Activated B cell treated with CpG ODN at 0.5 μM for 24 hours (primary cell): ENCODE results near the gene PTPRN. TPM values are rescaled to one million over a fixed set of nuclear protein-coding genes. Genes with fewer than 3 reads are reported as not detected.

Experiments
- ATAC-seq: fragments of 200-7000 bp; cut with Tn5 transposase; one replicate; pipeline ENCODE4 v1.10.0; 2021; ENCODE audit warnings: low read depth, mild to moderate bottlenecking, moderate library complexity
- CTCF ChIA-PET: fragments of 350-600 bp; sonication (Branson Sonifier 250); formaldehyde crosslinking; loops from one replicate; lab custom pipeline; 2021; ENCODE audit warnings: antibody characterized with exemption; lab: Charles Lee
- POLR2A ChIA-PET: fragments of 350-600 bp; sonication (Branson Sonifier 250); formaldehyde crosslinking; loops from one replicate; lab custom pipeline; 2021; ENCODE audit warnings: antibody characterized with exemption; lab: Charles Lee
- DNase-seq: peaks from one replicate; pipeline ENCODE4 v3.0.0; 2022
- H3K27ac Mint-ChIP-seq: one replicate; pipeline ENCODE4 v1.8.0; 2020; ENCODE audit warnings: mixed read lengths
- H3K27me3 Mint-ChIP-seq: one replicate; pipeline ENCODE4 v1.8.0; 2021; ENCODE audit warnings: mixed read lengths
- H3K36me3 Mint-ChIP-seq: one replicate; pipeline ENCODE4 v1.8.0; 2021; ENCODE audit warnings: low read depth, mixed read lengths
- H3K4me1 Mint-ChIP-seq: one replicate; pipeline ENCODE4 v1.8.0; 2021; ENCODE audit warnings: mixed read lengths
- H3K4me3 Mint-ChIP-seq: one replicate; pipeline ENCODE4 v1.8.0; 2020; ENCODE audit warnings: mild to moderate bottlenecking, mixed read lengths
- H3K9me3 Mint-ChIP-seq: one replicate; pipeline ENCODE4 v1.8.0; 2020; ENCODE audit warnings: mixed read lengths
- CTCF ChIP-seq: fragments of 200-600 bp; IDR thresholded peaks from one replicate; pipeline ENCODE4 v1.8.0; 2022; ENCODE audit warnings: antibody characterized with exemption, mild to moderate bottlenecking
- intact Hi-C: fragments of 100-400 bp; cut with micrococcal nuclease; formaldehyde crosslinking; loops from one replicate; pipeline ENCODE4 v1.15.1; 2024
- total RNA-seq: library from RNA; stranded (reverse); gene quantifications from 2 replicates; pipeline ENCODE4 v1.2.3, GENCODE V29; 2022

PTPRN gene
- total RNA-seq, 1 donor from 2014 or later = not detected

DNA sequence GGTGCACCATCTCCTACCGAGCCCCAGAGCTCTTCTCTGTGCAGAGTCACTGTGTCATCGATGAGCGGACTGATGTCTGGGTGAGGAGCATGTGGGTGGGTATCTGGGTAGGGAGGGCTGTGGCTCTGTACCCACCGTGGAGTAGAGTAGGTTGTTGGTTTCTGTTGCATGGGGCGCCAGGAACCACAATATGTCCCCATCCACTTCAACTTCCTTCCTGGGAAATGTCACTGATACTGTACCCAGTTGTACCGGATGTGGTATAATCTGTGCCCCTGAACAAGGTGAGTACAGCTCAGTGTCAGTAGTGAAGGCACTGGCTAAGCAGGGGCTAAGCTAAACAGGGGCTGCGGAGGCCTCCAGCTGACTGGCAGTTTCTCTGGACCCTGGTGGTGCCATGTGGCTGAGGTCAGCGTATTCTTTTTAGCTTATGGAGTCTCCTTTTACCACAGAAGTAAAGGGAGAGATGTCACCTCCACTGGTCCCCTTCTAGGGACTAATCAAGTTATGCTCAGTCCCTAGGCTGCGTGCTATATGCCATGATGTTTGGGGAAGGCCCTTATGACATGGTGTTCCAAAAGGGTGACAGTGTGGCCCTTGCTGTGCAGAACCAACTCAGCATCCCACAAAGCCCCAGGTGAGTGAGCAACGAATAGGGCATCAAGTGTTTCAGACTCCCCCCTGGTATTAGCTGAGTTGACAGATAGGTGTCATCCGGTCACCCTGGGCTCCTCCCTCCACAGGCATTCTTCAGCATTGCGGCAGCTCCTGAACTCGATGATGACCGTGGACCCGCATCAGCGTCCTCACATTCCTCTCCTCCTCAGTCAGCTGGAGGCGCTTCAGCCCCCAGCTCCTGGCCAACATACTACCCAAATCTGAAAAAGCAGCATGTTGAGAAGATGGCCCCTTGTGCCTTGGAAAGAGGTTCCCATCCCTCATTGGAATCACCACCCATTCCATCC, 61.2 kb downstream of the PTPRN start:
- ATAC-seq (peak; percentile 30), DNase-seq (no peak)
- TF ChIP-seq CTCF = no peak
- H3K27me3 Mint-ChIP-seq = no peaks in the 10 kb centered on the region
- peak overlapping the region; percentile 98 for H3K27ac Mint-ChIP-seq
- POLR2A ChIA-PET = interaction anchor here (0.5 to 12.0 kb wide), 16 partner anchors 10 to 950 kb away, joined by 3 to 287 read pairs (median 10); partner anchors contain the start of genes ABCB6, ANKZF1, ATG9A and CNPPD1
- H3K36me3 Mint-ChIP-seq = peaks cover 50% of the 10 kb centered on the region
- peaks cover 83% of the 10 kb centered on the region for H3K4me1 Mint-ChIP-seq
- intact Hi-C loops = no loop called here
- H3K4me3 Mint-ChIP-seq = peak overlapping the region; percentile 70
- no peaks in the 10 kb centered on the region for H3K9me3 Mint-ChIP-seq
- CTCF ChIA-PET = interaction anchor here (0.7 to 5.2 kb wide), 4 partner anchors 27 to 88 kb away, joined by 3 to 35 read pairs (median 17); partner anchors contain the start of gene DNAJB2

DNA sequence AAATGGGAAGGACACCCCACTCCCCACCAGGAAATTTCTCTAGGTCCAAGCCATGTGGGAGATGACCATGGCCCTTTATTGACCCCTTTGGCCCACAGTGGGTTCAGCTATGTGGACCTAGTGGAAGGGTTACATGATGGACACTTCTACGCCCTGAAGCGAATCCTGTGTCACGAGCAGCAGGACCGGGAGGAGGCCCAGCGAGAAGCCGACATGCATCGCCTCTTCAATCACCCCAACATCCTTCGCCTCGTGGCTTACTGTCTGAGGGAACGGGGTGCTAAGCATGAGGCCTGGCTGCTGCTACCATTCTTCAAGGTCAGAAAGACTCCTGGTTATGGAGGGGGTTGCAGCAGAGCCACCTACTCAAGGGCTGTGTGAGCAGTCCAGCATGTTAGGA, 62.6 kb downstream of the PTPRN start:
- CTCF ChIA-PET = interaction anchor here (1.9 to 3.9 kb wide), 2 partner anchors 8 to 48 kb away, joined by 13 to 27 read pairs; partner anchors contain the start of gene TUBA4A
- H3K9me3 Mint-ChIP-seq = no peaks in the 10 kb centered on the region
- intact Hi-C loops = no loop called here

GRCh38 chr2:219245899-219246230, 63.3 kb downstream of the PTPRN start:
- Mint-ChIP-seq H3K36me3 (peaks cover 33% of the 10 kb centered on the region), H3K4me1 (peaks cover 62% of the 10 kb centered on the region), H3K4me3 (peak overlapping the region; percentile 90), H3K9me3 (no peaks in the 10 kb centered on the region), H3K27me3 (no peaks in the 10 kb centered on the region), H3K27ac (peak overlapping the region; percentile 98)
- no peak for TF ChIP-seq CTCF
- ATAC-seq = no peak
- POLR2A ChIA-PET = interaction anchor here (1.4 to 12.0 kb wide), 10 partner anchors 8 to 350 kb away, joined by 3 to 287 read pairs (median 28); partner anchors contain the start of genes ABCB6, ANKZF1, ATG9A and CNPPD1
- intact Hi-C loops = loop anchor here (1.0 to 2.0 kb wide), 8 partner anchors 7 to 1027 kb away; partner anchors contain the start of genes ANKZF1, ATG9A, DNAJB2 and NHEJ1
- DNase-seq = no peak
- CTCF ChIA-PET = interaction anchor here (1.9 to 3.9 kb wide), 2 partner anchors 9 to 49 kb away, joined by 13 to 27 read pairs; partner anchors contain the start of gene TUBA4A

More for the DNA sequence above, 62.6 kb downstream of the PTPRN start:
- DNase-seq = no peak
- no peak for ATAC-seq
- POLR2A ChIA-PET = interaction anchor here (1.4 to 12.0 kb wide), 9 partner anchors 8 to 70 kb away, joined by 3 to 287 read pairs (median 30); partner anchors contain the start of genes ABCB6, ANKZF1, ATG9A and CNPPD1
- H3K27me3 Mint-ChIP-seq = no peaks in the 10 kb centered on the region
- TF ChIP-seq CTCF = no peak
- peaks cover 69% of the 10 kb centered on the region for H3K4me1 Mint-ChIP-seq
- peak overlapping the region; percentile 50 for H3K4me3 Mint-ChIP-seq
- H3K27ac Mint-ChIP-seq = peak overlapping the region; percentile 98
- H3K36me3 Mint-ChIP-seq = peaks cover 40% of the 10 kb centered on the region

DNA sequence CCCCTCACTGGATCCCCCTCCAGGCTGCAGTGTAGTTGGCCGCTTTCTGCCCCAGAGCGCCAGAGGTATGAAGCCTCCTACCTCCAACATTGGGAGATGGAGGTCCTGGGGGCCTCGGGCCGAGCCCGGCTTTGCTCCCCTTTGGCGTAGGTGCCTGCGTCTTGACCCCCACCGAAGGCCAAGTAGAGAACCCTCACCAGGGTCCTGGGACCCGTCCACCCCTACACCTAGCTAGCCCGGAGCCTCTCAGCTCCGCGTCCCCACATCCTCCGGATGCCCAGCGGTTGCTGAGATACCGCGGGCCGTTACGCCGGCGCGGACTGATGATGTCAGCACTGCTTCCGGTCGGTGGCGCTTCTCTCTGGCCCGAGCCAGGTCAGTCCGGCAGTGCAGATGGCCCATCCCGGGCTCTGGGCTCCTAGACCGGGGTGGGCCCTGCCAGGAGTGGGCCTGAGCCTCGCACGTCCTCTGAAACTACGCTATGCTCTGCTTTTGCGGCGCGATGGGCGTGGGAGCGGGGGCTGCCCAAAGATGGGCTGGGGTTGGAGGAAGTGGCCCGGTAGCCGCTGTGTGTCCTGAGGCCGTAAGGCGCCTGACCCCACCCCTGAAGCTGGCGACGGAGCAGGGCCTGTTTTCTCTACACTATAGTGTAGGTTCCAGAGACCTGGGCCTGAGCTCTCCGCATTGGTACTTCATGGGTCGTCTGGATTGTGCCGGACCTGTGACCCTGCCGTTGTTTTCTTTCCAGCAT, 63.9 kb downstream of the PTPRN start, which contains the start of the genes GLB1L and STK16:
TSS of gene GLB1L (minus strand) at position 297 of the 751 bp plus-strand sequence. CDS start 1,871 bp downstream, outside the sequence.
TSS of gene STK16 (plus strand) at position 332 of the 751 bp plus-strand sequence. CDS start 521 bp downstream, outside the sequence.
- H3K27me3 Mint-ChIP-seq = no peaks in the 10 kb centered on the region
- no peak for TF ChIP-seq CTCF
- peaks cover 27% of the 10 kb centered on the region for H3K36me3 Mint-ChIP-seq

More for the DNA sequence above, 63.9 kb downstream of the PTPRN start, which contains the start of the genes GLB1L and STK16:
- Mint-ChIP-seq H3K4me1 (peaks cover 57% of the 10 kb centered on the region), H3K27ac (peak within 1 kb of the TSS; percentile 98), H3K4me3 (peak within 1 kb of the TSS; percentile 90), H3K9me3 (no peaks in the 10 kb centered on the region)
- ChIA-PET CTCF (interaction anchor here (1.1 to 3.9 kb wide), 8 partner anchors 9 to 74 kb away, joined by 3 to 27 read pairs (median 5); partner anchors contain the start of genes ANKZF1, ATG9A, DNAJB2 and TUBA4A), POLR2A (interaction anchor here (0.7 to 12.0 kb wide), 16 partner anchors 9 to 349 kb away, joined by 3 to 287 read pairs (median 7); partner anchors contain the start of genes ABCB6, ANKZF1, ATG9A and CNPPD1)
- DNase-seq = peak; percentile 95
- intact Hi-C loops = loop anchor here (1.0 to 2.0 kb wide), 8 partner anchors 8 to 1027 kb away; partner anchors contain the start of genes ANKZF1, ATG9A, DNAJB2 and NHEJ1
- ATAC-seq = peak; percentile 64
